Endothelial cell of umbilical vein (primary cell): ENCODE measurements around the gene TECPR2. TPM values are rescaled to one million over a fixed set of nuclear protein-coding genes. Genes with fewer than 3 reads are reported as not detected.

Experiments
- BruUV-seq: library from RNA; stranded (reverse); fragments of 400-500 nt; replicated peaks from 2 replicates; lab custom pipeline; 2021; lab: Mats Ljungman, UMichigan
- CTCF ChIA-PET: fragments of 300-600, 350-600 bp; sonication (Branson Sonifier 250); formaldehyde crosslinking; loops from one replicate; lab custom pipeline; 2021; ENCODE audit warnings: antibody characterized with exemption, inconsistent platforms; lab: Charles Lee
- POLR2A ChIA-PET: fragments of 300-600, 350-600 bp; sonication (Branson Sonifier 250); formaldehyde crosslinking; loops from one replicate; lab custom pipeline; 2021; ENCODE audit warnings: antibody characterized with exemption, inconsistent platforms; lab: Charles Lee
- DNase-seq: peaks from one replicate; pipeline ENCODE4 v3.0.0-alpha.2; 2011; ENCODE audit warnings: low read depth, low spot score
- FAIRE-seq: peaks from 2 replicates; lab custom pipeline; 2011; peaks lifted over from hg19 to GRCh38; lab: Jason Lieb, UNC
- H2AFZ ChIP-seq: 2 replicates; pipeline ENCODE4 v1.6.0; 2012; ENCODE audit warnings: low read depth, low read length, control low read depth, inconsistent platforms
- H3K27ac ChIP-seq: 2 replicates; pipeline ENCODE4 v1.5.1; 2011; ENCODE audit warnings: low read depth, mild to moderate bottlenecking, control low read depth, low read length, moderate library complexity; ENCODE audit not compliant: insufficient read depth
- H3K27me3 ChIP-seq, 2 experiments: 2 replicates each; pipeline versions ENCODE4 v1.6.0 to v1.6.1; 2011; ENCODE audit warnings: low read length in 2 of 2, mixed read lengths in 1 of 2; ENCODE audit not compliant: control insufficient read depth in 2 of 2, insufficient read depth in 2 of 2
- H3K36me3 ChIP-seq, 2 experiments: 2 replicates in 1 of 2; 3 replicates in 1 of 2; pipeline ENCODE4 v1.5.1; 2011; ENCODE audit warnings: low read length in 2 of 2, mild to moderate bottlenecking in 1 of 2, moderate library complexity in 1 of 2; ENCODE audit not compliant: control insufficient read depth in 2 of 2, insufficient read depth in 2 of 2; ENCODE audit errors: extremely low read depth in 1 of 2
- H3K4me1 ChIP-seq: 3 replicates; pipeline ENCODE4 v1.5.1; 2011; ENCODE audit warnings: mild to moderate bottlenecking, low read length; ENCODE audit not compliant: control insufficient read depth, insufficient read depth; ENCODE audit errors: extremely low read depth
- H3K4me2 ChIP-seq: 2 replicates; pipeline ENCODE4 v1.6.1; 2011; ENCODE audit warnings: low read length, control low read depth, mixed read lengths; ENCODE audit not compliant: insufficient read depth
- H3K4me3 ChIP-seq, 3 experiments: fragments of 200-600 bp in 1 of 3; sonication (generic), shearing (Covaris generic) in 1 of 3; replicated peaks in 1 of 3; 2 replicates each; pipeline ENCODE4 v1.5.1; 2011 to 2016; ENCODE audit warnings: control low read depth in 3 of 3, low read length in 3 of 3, mild to moderate bottlenecking in 2 of 3, inconsistent platforms in 1 of 3, low read depth in 1 of 3, moderate library complexity in 1 of 3; ENCODE audit not compliant: insufficient read depth in 1 of 3
- H3K79me2 ChIP-seq: 2 replicates; pipeline ENCODE4 v1.6.0; 2012; ENCODE audit warnings: low read length, inconsistent platforms; ENCODE audit not compliant: control insufficient read depth, insufficient read depth
- H3K9ac ChIP-seq: replicated peaks from 2 replicates; pipeline ENCODE3; 2011; ENCODE audit warnings: low read length, control low read depth; ENCODE audit not compliant: insufficient read depth; ENCODE audit errors: extremely low read depth
- H3K9me1 ChIP-seq: replicated peaks from 3 replicates; pipeline ENCODE4 v1.6.0; 2011; ENCODE audit warnings: mild to moderate bottlenecking, low read length; ENCODE audit not compliant: control insufficient read depth, insufficient read depth; ENCODE audit errors: extremely low read depth
- H3K9me3 ChIP-seq: replicated peaks from 2 replicates; pipeline ENCODE4 v1.5.1; 2012; ENCODE audit warnings: low read length, inconsistent platforms; ENCODE audit not compliant: control insufficient read depth, insufficient read depth
- H4K20me1 ChIP-seq: replicated peaks from 2 replicates; pipeline ENCODE3; 2011; ENCODE audit warnings: mild to moderate bottlenecking, low read length; ENCODE audit not compliant: control insufficient read depth, insufficient read depth; ENCODE audit errors: extremely low read depth
- EZH2 ChIP-seq: IDR thresholded peaks from 2 replicates; pipeline ENCODE4 v1.6.1; 2012; ENCODE audit warnings: borderline replicate concordance, low read depth, mild to moderate bottlenecking, moderate library complexity, low read length, inconsistent platforms; ENCODE audit not compliant: severe bottlenecking
- FOS ChIP-seq: IDR thresholded peaks from 2 replicates; pipeline ENCODE4 v1.6.1; 2011; ENCODE audit warnings: mild to moderate bottlenecking, low read length, moderate library complexity, borderline replicate concordance; ENCODE audit not compliant: insufficient read depth
- GATA2 ChIP-seq: IDR thresholded peaks from 2 replicates; pipeline ENCODE4 v1.7.0; 2011; ENCODE audit warnings: low read depth, mild to moderate bottlenecking, moderate library complexity, mixed read lengths, low read length; ENCODE audit not compliant: insufficient read length, insufficient read depth
- JUN ChIP-seq: IDR thresholded peaks from 2 replicates; pipeline ENCODE4 v1.6.1; 2011; ENCODE audit warnings: borderline replicate concordance, low read depth; ENCODE audit not compliant: insufficient read length, insufficient read depth
- MYC ChIP-seq: IDR thresholded peaks from one replicate; pipeline ENCODE4 v1.6.1; 2011; ENCODE audit warnings: mild to moderate bottlenecking, low read depth, low read length
- POLR2A ChIP-seq: IDR thresholded peaks from 2 replicates; pipeline ENCODE4 v1.6.1; 2012; ENCODE audit warnings: low read depth, mild to moderate bottlenecking, control low read depth, low read length
- POLR2AphosphoS5 ChIP-seq: IDR thresholded peaks from 2 replicates; pipeline ENCODE4 v1.6.1; 2012; ENCODE audit warnings: low read depth, mild to moderate bottlenecking, control low read depth, low read length, moderate library complexity; ENCODE audit not compliant: insufficient read depth
- dilution Hi-C: fragments of 300-500 bp; cut with MboI; formaldehyde crosslinking; loops from one replicate; pipeline ENCODE4 v1.15.0; 2019; ENCODE audit warnings: low sequenced_read_pairs; ENCODE audit not compliant: extremely low pct_ligation_motif_present
- intact Hi-C: fragments of 100-400 bp; cut with micrococcal nuclease; formaldehyde crosslinking; loops from one replicate; pipeline ENCODE4 v1.10.0; 2022
- polyA plus RNA-seq, 4 experiments: library from polyadenylated mRNA; depleted of rRNA in 3 of 4; stranded (reverse) in 3 of 4; unstranded in 1 of 4; fragments of >200 nt; gene quantifications; 2 replicates each; pipeline versions ENCODE4 v1.2.1 to v1.2.3, GENCODE V29; 2011 to 2012; ENCODE audit warnings: missing spikeins in 1 of 4
- total RNA-seq: library from RNA; stranded (reverse); gene quantifications from 2 replicates; pipeline ENCODE4 v1.2.3, GENCODE V29; 2021
- TF ChIP-seq, protein P1 (sequence below), 2 donors: IDR thresholded peaks; 1 replicate in 1 of 2; 2 replicates in 1 of 2; pipeline ENCODE4 v1.5.1; 2011; ENCODE audit warnings: low read length in 2 of 2, mild to moderate bottlenecking in 2 of 2, moderate library complexity in 2 of 2, control low read depth in 1 of 2, inconsistent platforms in 1 of 2, low read depth in 1 of 2; ENCODE audit not compliant: insufficient read depth in 1 of 2; ENCODE audit errors: extremely low read depth in 1 of 2
- TF ChIP-seq, protein P2 (sequence below): IDR thresholded peaks from 2 replicates; pipeline ENCODE4 v1.6.1; 2011; ENCODE audit not compliant: insufficient read depth, insufficient read length

The TECPR2 gene
- total and polyA plus RNA-seq, 2 donors (not counting 3 experiments of a cell fraction or from before 2014, with no cell fraction given) = 8.9 to 21.5 TPM

DNA sequence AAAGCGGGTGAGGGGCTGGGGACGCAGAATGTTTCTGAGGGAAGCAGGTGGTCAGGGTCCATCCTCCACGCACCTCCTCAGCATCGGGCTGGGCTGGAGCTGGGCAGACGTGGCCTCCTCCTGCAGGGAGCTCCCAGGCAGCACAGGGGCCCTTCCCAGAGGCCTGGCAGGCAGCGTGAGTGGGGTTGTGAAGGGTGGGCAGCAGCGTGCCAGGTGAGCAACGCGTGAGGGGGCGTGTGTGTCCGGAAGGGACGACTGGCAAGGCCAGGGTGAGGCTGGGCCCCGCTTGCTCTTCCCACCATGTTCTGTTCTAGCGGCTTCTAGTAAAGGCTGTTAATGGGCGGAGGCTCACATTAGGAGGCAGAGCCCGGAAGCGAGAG lies 129.8 kb downstream of the TECPR2 start:
- DNase-seq (no peak), FAIRE-seq (no peak)
- H3K4me2 ChIP-seq = no peak overlapping the region
- ChIA-PET POLR2A (no interaction called here), CTCF (no interaction called here)
- H3K9me3 ChIP-seq = no peaks in the 10 kb centered on the region
- H3K9me1 ChIP-seq = no peaks in the 10 kb centered on the region
- BruUV-seq = no TSS peak
- no peaks in the 10 kb centered on the region for H3K79me2 ChIP-seq
- H4K20me1 ChIP-seq = no peaks in the 10 kb centered on the region
- H3K4me3 ChIP-seq = no peak overlapping the region
- no peaks in the 10 kb centered on the region for H3K4me1 ChIP-seq
- no peaks in the 10 kb centered on the region for H3K27me3 ChIP-seq
- H2AFZ ChIP-seq = no peak overlapping the region
- H3K27ac ChIP-seq = no peak overlapping the region
- H3K36me3 ChIP-seq = peaks cover 0 to 5% of the 10 kb centered on the region in 2 experiments
- H3K9ac ChIP-seq = no peak overlapping the region
- TF ChIP-seq POLR2AphosphoS5 (no peak), FOS (no peak), JUN (no peak), GATA2 (no peak), POLR2A (no peak)
- TF ChIP-seq, protein P1, sequence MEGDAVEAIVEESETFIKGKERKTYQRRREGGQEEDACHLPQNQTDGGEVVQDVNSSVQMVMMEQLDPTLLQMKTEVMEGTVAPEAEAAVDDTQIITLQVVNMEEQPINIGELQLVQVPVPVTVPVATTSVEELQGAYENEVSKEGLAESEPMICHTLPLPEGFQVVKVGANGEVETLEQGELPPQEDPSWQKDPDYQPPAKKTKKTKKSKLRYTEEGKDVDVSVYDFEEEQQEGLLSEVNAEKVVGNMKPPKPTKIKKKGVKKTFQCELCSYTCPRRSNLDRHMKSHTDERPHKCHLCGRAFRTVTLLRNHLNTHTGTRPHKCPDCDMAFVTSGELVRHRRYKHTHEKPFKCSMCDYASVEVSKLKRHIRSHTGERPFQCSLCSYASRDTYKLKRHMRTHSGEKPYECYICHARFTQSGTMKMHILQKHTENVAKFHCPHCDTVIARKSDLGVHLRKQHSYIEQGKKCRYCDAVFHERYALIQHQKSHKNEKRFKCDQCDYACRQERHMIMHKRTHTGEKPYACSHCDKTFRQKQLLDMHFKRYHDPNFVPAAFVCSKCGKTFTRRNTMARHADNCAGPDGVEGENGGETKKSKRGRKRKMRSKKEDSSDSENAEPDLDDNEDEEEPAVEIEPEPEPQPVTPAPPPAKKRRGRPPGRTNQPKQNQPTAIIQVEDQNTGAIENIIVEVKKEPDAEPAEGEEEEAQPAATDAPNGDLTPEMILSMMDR (IDR thresholded peaks at IDR 0.05; ENCODE audit: extremely low read depth in 1 of 2, insufficient read depth in 1 of 2, low read depth in 1 of 2, low read length in 2 of 2) = no peak
- dilution Hi-C loops (no loop called here), intact Hi-C loops (no loop called here)

DNA sequence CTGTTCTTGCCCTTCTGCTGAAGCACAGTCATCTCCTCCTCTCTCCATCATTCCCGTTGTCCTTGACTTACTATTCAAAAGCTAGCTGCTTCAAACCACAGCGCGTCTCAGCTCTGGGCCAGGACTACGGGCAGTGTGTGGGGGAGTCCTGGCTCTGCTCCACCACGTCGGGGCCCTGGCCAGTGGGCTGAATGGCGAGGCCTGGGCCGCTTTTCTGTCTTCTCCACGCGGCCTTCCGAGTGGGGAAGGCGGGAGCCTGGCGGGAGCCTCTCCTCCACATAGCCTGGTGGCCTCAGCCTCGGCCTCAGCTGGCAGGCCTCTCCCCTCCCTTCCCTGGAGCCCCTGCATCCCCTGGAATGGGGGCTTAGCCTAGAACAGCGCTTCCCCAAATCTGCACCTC lies 130.4 kb downstream of the TECPR2 start:
- no peak overlapping the region for H3K4me3 ChIP-seq
- intact Hi-C loops (no loop called here), dilution Hi-C loops (no loop called here)
- no peak for DNase-seq
- FAIRE-seq = no peak
- H3K4me1 ChIP-seq = no peaks in the 10 kb centered on the region
- no peaks in the 10 kb centered on the region for H3K79me2 ChIP-seq
- no peaks in the 10 kb centered on the region for H3K9me1 ChIP-seq
- H3K36me3 ChIP-seq = peaks cover 0 to 6% of the 10 kb centered on the region in 2 experiments
- no peak overlapping the region for H3K4me2 ChIP-seq
- TF ChIP-seq MYC (no peak), EZH2 (no peak), POLR2AphosphoS5 (no peak), POLR2A (no peak), JUN (no peak), FOS (no peak), GATA2 (no peak)
- TF ChIP-seq, protein P1 (IDR thresholded peaks at IDR 0.05; ENCODE audit: extremely low read depth in 1 of 2, insufficient read depth in 1 of 2, low read depth in 1 of 2, low read length in 2 of 2) = no peak
- TF ChIP-seq, protein P2, sequence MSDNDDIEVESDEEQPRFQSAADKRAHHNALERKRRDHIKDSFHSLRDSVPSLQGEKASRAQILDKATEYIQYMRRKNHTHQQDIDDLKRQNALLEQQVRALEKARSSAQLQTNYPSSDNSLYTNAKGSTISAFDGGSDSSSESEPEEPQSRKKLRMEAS = no peak
- no peaks in the 10 kb centered on the region for H4K20me1 ChIP-seq
- no peak overlapping the region for H2AFZ ChIP-seq
- ChIA-PET POLR2A (no interaction called here), CTCF (interaction anchor here (1.5 kb wide), 1 partner anchor 49 kb away, joined by 5 read pairs; no protein-coding TSS in a partner anchor)
- no TSS peak for BruUV-seq
- H3K27me3 ChIP-seq = no peaks in the 10 kb centered on the region
- H3K9ac ChIP-seq = no peak overlapping the region
- no peaks in the 10 kb centered on the region for H3K9me3 ChIP-seq
- H3K27ac ChIP-seq = no peak overlapping the region
